ENCODE results near the gene TRAF3IP1.

TRAF3IP1 gene

DNA sequence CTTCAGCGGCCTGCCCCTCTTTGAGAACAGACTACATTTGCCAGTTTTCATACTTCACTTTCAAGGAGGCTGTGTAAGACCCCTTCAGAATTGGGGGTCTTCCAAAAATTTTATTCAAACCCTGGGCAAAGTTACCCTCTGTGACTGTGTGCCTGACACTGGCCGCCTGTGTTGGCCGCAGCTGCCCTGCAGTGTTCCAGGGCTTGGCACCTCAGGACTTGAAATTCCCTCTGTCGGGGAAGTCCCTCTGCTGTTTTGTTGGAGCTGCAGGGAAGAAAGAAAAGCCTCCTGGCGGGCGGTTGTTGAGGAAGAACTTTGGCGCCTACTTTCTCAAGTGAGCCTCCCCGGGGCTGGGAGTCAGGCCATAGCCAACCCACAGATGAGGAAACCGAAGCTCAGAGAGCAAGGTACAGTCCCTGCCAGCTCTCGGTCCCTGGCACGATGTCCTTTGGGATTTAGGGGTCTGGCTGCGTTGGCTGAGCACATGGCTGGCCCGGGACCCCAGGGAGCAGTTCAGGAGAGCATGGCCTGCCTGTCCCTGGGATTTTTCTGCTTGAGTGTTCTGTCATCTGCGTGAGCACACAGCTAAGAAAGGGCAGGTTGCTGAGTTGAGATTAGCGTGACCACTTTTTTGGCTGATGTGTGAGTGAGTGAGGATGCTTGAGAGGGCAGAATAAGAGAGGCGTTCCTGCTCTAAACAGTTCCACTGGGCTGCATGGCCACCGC lies 88.5 kb downstream of the TRAF3IP1 start:
- TF ChIP-seq, protein P1, sequence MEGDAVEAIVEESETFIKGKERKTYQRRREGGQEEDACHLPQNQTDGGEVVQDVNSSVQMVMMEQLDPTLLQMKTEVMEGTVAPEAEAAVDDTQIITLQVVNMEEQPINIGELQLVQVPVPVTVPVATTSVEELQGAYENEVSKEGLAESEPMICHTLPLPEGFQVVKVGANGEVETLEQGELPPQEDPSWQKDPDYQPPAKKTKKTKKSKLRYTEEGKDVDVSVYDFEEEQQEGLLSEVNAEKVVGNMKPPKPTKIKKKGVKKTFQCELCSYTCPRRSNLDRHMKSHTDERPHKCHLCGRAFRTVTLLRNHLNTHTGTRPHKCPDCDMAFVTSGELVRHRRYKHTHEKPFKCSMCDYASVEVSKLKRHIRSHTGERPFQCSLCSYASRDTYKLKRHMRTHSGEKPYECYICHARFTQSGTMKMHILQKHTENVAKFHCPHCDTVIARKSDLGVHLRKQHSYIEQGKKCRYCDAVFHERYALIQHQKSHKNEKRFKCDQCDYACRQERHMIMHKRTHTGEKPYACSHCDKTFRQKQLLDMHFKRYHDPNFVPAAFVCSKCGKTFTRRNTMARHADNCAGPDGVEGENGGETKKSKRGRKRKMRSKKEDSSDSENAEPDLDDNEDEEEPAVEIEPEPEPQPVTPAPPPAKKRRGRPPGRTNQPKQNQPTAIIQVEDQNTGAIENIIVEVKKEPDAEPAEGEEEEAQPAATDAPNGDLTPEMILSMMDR (IDR thresholded peaks at IDR 0.05; ENCODE audit: low read depth, low read length, missing control alignments): no peak
- H3K4me3 ChIP-seq (replicated peaks; ENCODE audit: low read depth, low read length): no peak overlapping the region
- no peak for DNase-seq (ENCODE audit: extremely low read depth, low read depth)

DNA sequence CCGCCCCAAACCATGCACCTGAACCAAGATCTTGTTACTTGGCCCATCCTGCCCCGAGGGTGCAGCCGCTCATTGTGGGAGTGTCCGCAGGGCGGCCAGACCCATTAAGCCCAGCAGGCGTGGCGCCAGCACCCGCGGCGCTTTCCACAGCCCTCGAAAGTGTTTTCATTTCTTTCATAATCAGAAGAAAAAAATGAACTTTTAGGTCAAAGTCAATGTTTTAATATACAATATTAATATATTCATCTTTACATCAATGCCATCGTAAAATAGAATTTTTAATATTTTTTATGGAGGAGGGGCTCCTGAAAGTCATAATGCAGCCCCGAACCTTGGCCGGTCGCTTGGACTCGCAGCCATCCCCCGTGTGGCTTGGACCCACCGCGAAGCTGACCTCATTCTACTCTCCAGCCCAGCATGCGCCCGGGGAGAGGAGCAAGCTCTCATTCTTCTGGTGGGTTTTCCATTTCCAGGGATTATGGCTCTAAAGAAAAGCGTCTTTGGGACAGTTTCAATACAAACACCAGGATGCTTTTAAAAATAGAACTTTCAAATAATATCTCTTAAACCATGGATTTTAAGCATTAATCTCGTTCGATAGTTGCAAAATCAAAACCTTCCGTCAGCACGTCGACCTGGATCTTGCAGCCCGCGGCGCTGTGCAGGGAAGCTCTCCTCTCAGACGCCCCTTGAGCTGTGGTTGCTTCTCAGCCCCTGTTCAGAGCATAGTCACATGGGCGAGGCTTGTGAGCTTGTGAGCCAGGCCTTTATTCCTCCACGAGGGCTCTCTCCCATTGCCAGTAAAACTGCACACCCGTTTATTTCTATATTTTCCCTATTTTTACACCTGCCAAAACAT lies 89.3 kb downstream of the TRAF3IP1 start:
- TF ChIP-seq, protein P1 (IDR thresholded peaks at IDR 0.05; ENCODE audit: low read depth, low read length, missing control alignments): no peak
- DNase-seq (ENCODE audit: extremely low read depth, low read depth): no peak
- no peak overlapping the region for H3K4me3 ChIP-seq (replicated peaks; ENCODE audit: low read depth, low read length)

- no peak for DNase-seq (ENCODE audit: extremely low read depth, low read depth)
- TF ChIP-seq, protein P1 (IDR thresholded peaks at IDR 0.05; ENCODE audit: low read depth, low read length, missing control alignments): no peak
- no peak overlapping the region for H3K4me3 ChIP-seq (replicated peaks; ENCODE audit: low read depth, low read length)
Measured at GRCh38 chr2:238412067-238412767, 91.9 kb downstream of the TRAF3IP1 start.

- TF ChIP-seq, protein P1 (IDR thresholded peaks at IDR 0.05; ENCODE audit: low read depth, low read length, missing control alignments): no peak
- DNase-seq (ENCODE audit: extremely low read depth, low read depth): no peak
- no peak overlapping the region for H3K4me3 ChIP-seq (replicated peaks; ENCODE audit: low read depth, low read length)
Measured at GRCh38 chr2:238413368-238413767, 93.0 kb downstream of the TRAF3IP1 start.

- DNase-seq (ENCODE audit: extremely low read depth, low read depth): no peak
- TF ChIP-seq, protein P1 (IDR thresholded peaks at IDR 0.05; ENCODE audit: low read depth, low read length, missing control alignments): no peak
- no peak overlapping the region for H3K4me3 ChIP-seq (replicated peaks; ENCODE audit: low read depth, low read length)
Measured at GRCh38 chr2:238415036-238415764, 94.9 kb downstream of the TRAF3IP1 start.

DNA sequence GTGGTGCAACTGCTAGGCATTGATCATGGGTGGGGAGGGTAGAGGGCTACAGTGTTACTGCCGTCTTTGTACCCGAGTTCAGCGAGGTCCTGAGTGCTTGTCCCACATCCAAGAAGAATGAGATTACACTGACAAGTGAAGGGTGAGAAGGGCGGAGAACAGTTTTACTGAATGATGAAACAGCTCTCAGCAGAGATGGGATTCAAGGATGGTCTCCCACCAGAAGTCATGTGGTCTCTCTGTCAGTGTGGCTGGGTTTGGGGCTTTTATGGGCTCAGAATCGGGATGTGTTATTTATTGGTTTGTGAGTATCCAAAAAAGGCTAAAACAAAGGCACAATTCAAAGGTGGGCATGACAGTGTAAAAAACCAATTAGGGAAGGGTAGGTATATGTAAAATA lies 95.6 kb downstream of the TRAF3IP1 start:
- TF ChIP-seq, protein P1 (IDR thresholded peaks at IDR 0.05; ENCODE audit: low read depth, low read length, missing control alignments): no peak
- no peak for DNase-seq (ENCODE audit: extremely low read depth, low read depth)

More for the DNA sequence above, 95.6 kb downstream of the TRAF3IP1 start:
- no peak overlapping the region for H3K4me3 ChIP-seq (replicated peaks; ENCODE audit: low read depth, low read length)

Measured in HFF-Myc (cell line).